ENCODE data around the gene KCTD7. TPM values are rescaled to one million over a fixed set of nuclear protein-coding genes. Genes with fewer than 3 reads are reported as not detected.

KCTD7 gene
- total RNA-seq, 1 donor from 2014 or later, result 48.5 TPM

DNA sequence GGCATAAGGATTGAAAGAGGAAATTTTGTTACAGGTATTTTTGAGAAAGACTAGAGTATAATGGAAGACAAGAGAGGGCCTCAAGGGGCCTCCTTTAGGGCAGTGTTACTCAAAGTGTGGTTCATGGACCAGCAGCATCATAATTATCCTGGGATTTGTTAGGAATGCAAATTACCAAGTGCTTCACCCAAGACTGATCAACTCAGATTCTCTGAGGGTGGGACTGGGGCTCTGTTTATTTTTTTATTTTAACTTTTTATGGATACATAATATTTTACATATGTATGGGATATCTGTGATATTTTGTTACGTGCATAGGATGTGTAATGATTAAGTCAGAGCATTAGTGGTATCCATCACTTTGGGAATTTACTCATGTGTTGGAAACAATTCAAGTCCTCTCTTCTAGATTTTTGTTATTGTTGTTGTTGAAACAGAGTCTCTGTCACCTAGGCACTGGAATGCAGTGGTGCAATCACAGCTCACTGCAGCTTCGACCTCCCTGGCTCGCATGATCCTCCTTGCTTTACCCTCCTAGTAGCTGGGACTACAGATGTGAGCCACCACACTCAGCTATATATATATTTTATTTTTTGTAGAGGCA is 2.2 kb upstream of the KCTD7 start:
- Mint-ChIP-seq H3K27me3 (ENCODE audit: unreplicated experiment) (peaks cover 8% of the 10 kb centered on the region), H3K4me3 (ENCODE audit: unreplicated experiment) (no peak overlapping the region), H3K36me3 (ENCODE audit: unreplicated experiment) (peaks cover 6% of the 10 kb centered on the region), H3K4me1 (ENCODE audit: low read depth, unreplicated experiment) (peaks cover 16% of the 10 kb centered on the region), H3K9me3 (ENCODE audit: unreplicated experiment) (no peaks in the 10 kb centered on the region), H3K27ac (ENCODE audit: unreplicated experiment) (no peak overlapping the region)
- TF ChIP-seq, protein P1, sequence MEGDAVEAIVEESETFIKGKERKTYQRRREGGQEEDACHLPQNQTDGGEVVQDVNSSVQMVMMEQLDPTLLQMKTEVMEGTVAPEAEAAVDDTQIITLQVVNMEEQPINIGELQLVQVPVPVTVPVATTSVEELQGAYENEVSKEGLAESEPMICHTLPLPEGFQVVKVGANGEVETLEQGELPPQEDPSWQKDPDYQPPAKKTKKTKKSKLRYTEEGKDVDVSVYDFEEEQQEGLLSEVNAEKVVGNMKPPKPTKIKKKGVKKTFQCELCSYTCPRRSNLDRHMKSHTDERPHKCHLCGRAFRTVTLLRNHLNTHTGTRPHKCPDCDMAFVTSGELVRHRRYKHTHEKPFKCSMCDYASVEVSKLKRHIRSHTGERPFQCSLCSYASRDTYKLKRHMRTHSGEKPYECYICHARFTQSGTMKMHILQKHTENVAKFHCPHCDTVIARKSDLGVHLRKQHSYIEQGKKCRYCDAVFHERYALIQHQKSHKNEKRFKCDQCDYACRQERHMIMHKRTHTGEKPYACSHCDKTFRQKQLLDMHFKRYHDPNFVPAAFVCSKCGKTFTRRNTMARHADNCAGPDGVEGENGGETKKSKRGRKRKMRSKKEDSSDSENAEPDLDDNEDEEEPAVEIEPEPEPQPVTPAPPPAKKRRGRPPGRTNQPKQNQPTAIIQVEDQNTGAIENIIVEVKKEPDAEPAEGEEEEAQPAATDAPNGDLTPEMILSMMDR (IDR thresholded peaks at IDR 0.05; ENCODE audit: partially characterized antibody, unreplicated experiment), result no peak
- DNase-seq, result no peak

GRCh38 chr7:66627151-66627681 is 1.5 kb upstream of the KCTD7 start:
- DNase-seq, result no peak
- H3K36me3 Mint-ChIP-seq (ENCODE audit: unreplicated experiment), result peaks cover 6% of the 10 kb centered on the region
- peak overlapping the region; percentile 87 for H3K27ac Mint-ChIP-seq (ENCODE audit: unreplicated experiment)
- H3K4me1 Mint-ChIP-seq (ENCODE audit: low read depth, unreplicated experiment), result peaks cover 16% of the 10 kb centered on the region
- TF ChIP-seq, protein P1 (IDR thresholded peaks at IDR 0.05; ENCODE audit: partially characterized antibody, unreplicated experiment), result no peak
- peak overlapping the region; percentile 80 for H3K4me3 Mint-ChIP-seq (ENCODE audit: unreplicated experiment)
- H3K9me3 Mint-ChIP-seq (ENCODE audit: unreplicated experiment), result no peaks in the 10 kb centered on the region
- peaks cover 8% of the 10 kb centered on the region for H3K27me3 Mint-ChIP-seq (ENCODE audit: unreplicated experiment)

GRCh38 chr7:66627881-66628360 is 760 bp upstream of the KCTD7 start:
- no peak for DNase-seq
- Mint-ChIP-seq H3K4me3 (ENCODE audit: unreplicated experiment) (peak overlapping the region; percentile 92), H3K27me3 (ENCODE audit: unreplicated experiment) (peaks cover 8% of the 10 kb centered on the region)

GRCh38 chr7:66629222-66630062 is 761 bp downstream of the KCTD7 start:
- Mint-ChIP-seq H3K27ac (ENCODE audit: unreplicated experiment) (peak overlapping the region; percentile 46), H3K36me3 (ENCODE audit: unreplicated experiment) (peaks cover 6% of the 10 kb centered on the region), H3K4me1 (ENCODE audit: low read depth, unreplicated experiment) (peaks cover 16% of the 10 kb centered on the region), H3K27me3 (ENCODE audit: unreplicated experiment) (peaks cover 8% of the 10 kb centered on the region), H3K4me3 (ENCODE audit: unreplicated experiment) (peak overlapping the region; percentile 85), H3K9me3 (ENCODE audit: unreplicated experiment) (no peaks in the 10 kb centered on the region)
- TF ChIP-seq, protein P1 (IDR thresholded peaks at IDR 0.05; ENCODE audit: partially characterized antibody, unreplicated experiment), result no peak
- DNase-seq, result peak; percentile 36

More at GRCh38 chr7:66627881-66628360, 760 bp upstream of the KCTD7 start:
- Mint-ChIP-seq H3K36me3 (ENCODE audit: unreplicated experiment) (peaks cover 6% of the 10 kb centered on the region), H3K9me3 (ENCODE audit: unreplicated experiment) (no peaks in the 10 kb centered on the region), H3K27ac (ENCODE audit: unreplicated experiment) (peak overlapping the region; percentile 97), H3K4me1 (ENCODE audit: low read depth, unreplicated experiment) (peaks cover 16% of the 10 kb centered on the region)
- TF ChIP-seq, protein P1 (IDR thresholded peaks at IDR 0.05; ENCODE audit: partially characterized antibody, unreplicated experiment), result no peak

All from glutamatergic neuron (in vitro differentiated cells).